HG03565 (cell line): ENCODE results near the gene KRTAP4-6.
"Not testable (repeated sequence)": the region's sequence is repeated elsewhere in the genome, so short reads cannot be mapped to it uniquely, and the experiment has no call there.

Experiments used
- ATAC-seq: cut with Tn5 transposase; IDR thresholded peaks from one replicate; pipeline ENCODE4 v1.9.1; 2021; ENCODE audit warnings: mild to moderate bottlenecking, moderate library complexity; ENCODE audit not compliant: unreplicated experiment

KRTAP4-6 gene

DNA sequence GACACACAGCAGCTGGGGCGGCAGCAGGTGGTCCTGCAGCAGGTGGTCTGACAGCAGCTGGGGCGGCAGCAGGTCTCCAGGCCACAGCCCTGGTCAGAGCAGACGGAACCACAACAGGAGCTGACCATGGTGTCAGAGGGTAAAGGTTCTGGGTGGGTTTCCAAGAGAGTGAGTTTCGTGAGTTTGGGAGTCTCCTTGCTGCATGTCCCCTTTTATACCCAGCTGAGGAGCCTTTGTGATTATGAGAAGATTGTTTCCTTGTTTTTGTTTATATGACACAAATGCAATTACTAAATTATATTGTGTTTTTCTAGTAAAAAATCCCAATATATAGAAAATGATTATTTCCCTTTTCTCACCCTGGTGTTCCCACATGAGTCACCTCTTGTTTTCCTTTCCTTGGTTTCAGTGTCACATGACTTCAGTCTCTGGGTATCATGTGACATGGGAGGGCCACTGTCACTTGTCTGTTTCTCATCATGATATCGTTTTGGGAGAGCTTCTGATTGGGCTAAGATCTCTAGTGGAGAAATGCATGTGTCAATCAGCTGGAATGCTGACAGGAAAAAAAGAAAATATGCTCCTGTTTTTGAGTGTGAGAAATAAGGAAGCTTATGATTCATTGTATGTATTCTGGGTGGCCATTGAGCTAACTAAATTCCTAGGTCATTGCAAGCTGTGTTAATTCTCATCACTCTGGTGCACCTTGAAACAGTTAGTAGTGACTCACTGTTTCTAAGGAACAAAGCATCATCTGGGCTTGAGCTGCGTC, at the start of gene KRTAP4-6:
TSS of gene KRTAP4-6 (minus strand) at position 185 of the 772 bp plus-strand sequence. CDS start at position 128, 57 bp downstream.
- ATAC-seq: no peak

DNA sequence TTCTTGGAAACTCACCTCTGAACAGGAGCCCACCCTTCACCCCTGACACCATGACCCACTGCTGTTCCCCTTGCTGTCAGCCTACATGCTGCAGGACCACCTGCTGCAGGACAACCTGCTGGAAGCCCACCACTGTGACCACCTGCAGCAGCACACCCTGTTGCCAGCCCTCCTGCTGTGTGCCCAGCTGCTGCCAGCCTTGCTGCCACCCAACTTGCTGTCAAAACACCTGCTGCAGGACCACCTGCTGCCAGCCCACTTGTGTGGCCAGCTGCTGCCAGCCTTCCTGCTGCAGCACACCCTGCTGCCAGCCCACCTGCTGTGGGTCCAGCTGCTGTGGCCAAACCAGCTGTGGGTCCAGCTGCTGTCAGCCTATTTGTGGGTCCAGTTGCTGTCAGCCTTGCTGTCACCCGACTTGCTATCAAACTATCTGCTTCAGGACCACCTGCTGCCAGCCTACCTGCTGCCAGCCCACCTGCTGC, 49.5 kb upstream of the KRTAP4-6 start, which contains the start of gene KRTAP9-1:
TSS of gene KRTAP9-1 (plus strand) at position 51 of the 482 bp plus-strand sequence. CDS start at position 51, 0 bp downstream.
- not testable (repeated sequence) for ATAC-seq

DNA sequence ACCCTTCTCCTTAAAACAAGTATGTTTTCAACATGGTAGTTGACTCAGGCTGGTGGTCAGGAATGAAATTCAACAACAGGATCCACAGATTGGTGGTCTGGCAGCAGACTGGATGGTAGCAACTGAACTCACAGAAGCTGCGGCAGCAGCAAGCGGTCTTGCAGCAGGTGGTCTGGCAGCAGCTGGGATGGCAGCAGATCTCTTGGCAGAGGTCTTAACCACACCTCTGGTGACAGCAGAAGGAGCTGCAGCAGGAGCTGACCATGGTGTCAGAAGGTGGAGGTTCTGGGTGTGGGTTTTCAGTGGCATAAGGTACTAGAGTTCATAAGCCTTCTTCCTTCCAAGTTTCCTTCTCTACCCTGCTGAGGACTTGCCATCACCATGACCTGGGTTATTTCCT, 46.5 kb upstream of the KRTAP4-6 start:
- ATAC-seq: no peak

DNA sequence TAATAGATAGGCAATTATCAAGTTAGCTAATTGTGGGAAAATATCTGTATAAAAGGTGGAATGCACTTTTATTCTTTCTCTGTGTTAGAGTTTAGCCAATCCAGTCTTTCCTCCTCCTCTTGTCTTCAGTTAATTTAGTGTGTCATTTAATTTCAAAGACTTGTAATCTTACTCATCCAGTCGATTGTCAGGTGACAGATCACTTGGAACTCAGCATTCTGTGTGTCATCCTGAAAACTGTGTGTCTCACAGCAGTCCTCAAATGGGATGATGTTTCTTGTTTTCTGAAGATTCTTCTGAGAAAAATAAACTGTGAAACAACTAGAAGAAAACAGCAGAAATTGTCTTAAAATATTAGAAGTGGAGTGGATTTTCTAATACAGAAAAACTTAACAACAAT, 44.7 kb upstream of the KRTAP4-6 start:
- ATAC-seq: no peak

DNA sequence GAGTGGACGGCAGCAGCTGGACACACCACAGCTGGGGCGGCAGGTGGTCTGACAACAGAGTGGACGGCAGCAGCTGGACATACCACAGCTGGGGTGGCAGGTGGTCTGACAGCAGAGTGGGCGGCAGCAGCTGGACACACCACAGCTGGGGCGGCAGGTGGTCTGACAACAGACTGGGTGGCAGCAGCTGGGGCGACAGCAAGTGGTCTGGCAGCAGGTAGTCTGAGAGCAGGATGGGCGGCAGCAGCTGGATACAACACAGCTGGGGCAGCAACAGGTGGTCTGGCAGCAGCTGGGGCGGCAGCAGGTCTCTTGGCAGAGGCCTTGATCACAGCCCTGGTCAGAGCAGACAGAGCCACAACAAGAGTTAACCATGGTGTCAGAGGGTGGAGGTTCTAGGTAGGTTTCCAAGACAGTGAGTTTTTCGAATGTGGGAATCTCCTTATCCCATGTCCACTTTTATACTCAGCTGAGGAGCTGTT, 44.2 kb upstream of the KRTAP4-6 start, which contains the start of gene KRTAP4-1:
TSS of gene KRTAP4-1 (minus strand) at position 432 of the 482 bp plus-strand sequence. CDS start at position 375, 57 bp downstream.
- no peak for ATAC-seq

DNA sequence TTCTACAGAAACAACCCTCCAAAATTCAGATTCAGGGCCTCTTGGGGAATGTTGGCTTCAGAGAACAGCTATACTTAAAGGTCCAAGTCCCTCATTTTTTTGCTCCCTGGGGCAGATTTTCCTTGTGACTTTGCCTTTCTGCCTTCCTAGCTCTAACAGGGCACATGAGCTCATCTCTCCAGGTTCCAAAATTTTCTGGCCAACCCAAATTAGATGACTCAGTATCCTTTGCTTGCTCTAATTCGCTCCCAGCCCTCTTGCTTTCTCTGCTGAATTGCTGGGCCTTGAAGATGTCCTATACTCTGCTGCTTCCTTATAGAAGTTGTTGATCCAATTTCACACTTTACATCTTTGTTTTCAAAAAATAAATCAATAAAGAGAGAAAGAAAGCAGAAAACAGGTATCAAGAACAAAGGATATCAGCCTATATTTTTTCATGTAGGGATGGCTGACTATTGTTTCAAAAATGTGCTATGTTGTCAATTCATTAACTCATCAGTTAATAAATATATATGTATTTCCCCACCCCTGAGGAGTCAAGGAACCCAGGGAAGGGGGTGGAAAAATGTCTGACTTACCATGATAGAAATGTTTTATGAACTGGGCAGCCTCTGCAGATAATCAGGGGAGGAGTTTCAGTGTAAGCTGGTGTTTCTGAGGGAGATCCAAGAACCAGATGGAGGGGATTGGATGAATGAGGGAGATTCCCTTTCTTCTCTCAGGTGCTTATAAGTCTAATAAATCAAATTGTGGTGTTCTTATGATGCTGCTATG, 38.7 kb upstream of the KRTAP4-6 start:
- ATAC-seq: no peak

DNA sequence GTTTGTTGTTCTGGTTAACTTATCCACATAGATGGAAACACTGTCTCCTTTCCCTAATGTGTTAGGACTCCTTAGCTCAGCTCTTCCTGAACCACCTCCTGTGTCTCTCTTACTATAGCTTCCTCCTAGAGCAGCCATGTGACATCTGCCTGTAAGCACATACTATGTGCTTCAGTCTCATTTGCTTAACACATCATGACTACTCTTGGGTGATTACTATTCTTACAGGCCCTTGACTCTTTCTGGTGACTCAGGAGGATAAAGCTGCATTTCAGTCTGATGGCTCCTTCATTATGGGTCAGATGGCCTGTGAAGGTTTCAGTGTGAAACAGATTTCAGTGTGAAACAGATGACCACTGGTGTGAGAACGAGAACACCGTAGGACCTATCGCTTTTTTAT, 38.0 kb upstream of the KRTAP4-6 start:
- ATAC-seq: no peak

DNA sequence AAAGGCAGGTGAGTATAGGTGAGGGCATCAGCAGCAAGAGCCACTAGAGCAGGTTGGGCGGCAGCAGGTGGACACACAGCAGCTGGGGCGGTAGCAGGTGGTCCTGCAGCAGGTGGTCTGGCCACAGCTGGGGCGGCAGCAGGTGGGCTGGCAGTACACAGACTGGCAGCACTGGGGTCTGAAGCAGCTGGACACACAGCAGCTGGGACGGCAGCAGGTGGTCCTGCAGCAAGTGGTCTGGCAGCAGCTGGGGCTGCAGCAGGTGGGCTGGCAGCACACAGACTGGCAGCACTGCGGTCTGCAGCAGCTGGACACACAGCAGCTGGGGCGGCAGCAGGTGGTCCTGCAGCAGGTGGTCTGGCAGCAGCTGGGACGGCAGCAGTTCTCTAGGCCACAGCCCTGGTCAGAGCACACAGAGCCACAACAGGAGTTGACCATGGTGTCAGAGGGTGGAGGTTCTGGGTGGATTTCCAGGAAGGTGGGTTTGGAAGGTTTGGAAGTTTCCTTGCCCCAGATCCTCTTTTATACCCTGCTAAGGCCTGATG, 37.5 kb upstream of the KRTAP4-6 start, which contains the start of gene KRTAP4-2:
TSS of gene KRTAP4-2 (minus strand) at position 495 of the 545 bp plus-strand sequence. CDS start at position 438, 57 bp downstream.
- ATAC-seq: no peak

DNA sequence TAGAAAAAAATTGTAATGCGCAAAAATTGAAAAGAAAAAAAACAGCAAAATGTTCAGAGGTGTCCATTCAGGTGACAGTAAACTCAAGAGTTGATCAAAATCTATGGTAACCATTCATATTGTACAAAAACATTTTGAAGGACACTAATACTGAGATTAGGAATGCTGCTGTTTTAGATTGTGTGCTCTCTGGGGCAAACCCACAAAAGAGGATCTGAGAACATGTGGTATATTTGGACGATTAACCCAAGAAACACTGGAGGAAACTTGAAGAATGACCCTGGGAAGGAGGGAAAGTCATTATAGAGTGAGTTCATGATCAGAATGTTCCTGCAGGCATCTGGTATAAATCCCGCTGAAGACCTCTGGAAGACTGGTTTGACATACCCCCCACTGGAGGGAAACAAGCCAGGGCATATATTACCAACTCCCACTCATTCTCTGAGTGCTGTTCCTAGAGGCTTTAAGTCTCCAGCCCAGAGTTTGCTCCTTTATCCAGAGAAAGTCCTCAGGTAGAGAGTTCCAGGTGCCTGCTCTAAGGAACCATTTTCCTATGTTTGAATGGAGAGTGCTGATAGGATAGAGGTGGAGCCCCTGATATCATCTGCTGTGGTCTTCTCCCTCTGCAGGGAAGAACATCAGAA, 36.5 kb upstream of the KRTAP4-6 start:
- ATAC-seq: no peak

DNA sequence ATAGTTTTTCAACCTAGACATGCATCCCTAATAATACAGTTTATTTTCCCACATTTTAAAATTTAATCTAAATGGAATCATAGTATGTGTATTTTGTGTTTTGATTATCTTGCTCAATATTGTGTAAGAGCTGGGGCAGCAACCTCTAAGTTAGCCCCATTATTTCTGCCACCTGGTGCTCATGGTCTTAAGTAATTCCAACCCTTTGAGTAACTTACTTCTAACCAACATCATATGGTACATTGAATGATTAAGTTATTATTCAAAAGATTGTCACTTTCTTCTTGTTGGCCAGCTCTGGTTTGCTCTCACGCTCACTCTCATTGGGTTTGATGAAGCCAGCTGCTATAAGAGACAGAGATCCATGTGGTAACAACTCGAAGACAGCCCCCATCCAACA, 31.5 kb upstream of the KRTAP4-6 start:
- no peak for ATAC-seq

DNA sequence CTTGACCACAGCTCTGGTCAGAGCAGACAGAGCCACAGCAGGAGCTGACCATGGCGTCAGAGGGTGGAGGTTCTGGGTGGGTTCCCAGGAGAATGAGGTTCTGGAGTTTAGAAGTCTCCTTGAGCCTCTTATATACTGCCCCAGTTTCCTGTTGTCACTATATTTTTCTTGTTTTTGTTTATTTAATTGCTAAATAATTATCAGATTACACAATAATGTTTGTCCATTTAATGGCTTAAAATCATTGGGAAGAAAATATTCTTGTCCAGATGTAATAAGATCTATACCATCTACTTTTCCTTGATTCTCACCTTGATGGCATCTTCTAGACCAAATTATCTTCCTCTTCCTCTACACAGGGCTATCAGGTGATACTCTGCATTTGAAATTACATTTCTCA, 27.8 kb upstream of the KRTAP4-6 start, which contains the start of gene KRTAP4-3:
TSS of gene KRTAP4-3 (minus strand) at position 101 of the 400 bp plus-strand sequence. CDS start at position 52, 49 bp downstream.
- no peak for ATAC-seq

DNA sequence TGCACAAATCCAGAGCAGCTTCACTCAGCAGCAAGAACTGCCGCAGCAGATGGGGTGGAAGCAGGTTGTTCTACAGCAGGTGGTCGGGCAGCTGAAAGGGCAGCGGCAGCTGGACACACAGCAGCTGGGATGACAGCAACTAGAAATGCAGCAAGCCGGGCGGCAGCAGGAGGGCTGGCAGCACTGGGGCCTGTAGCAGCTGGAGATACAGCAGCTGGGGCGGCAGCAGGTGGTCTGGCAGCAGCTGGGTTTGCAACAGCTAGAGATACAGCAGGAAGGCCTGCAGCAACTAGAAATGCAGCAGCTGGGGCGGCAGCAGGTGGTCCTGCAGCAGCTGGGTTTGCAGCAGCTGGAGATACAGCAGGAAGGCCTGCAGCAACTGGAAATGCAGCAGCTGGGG, 27.2 kb upstream of the KRTAP4-6 start:
- ATAC-seq: no peak

DNA sequence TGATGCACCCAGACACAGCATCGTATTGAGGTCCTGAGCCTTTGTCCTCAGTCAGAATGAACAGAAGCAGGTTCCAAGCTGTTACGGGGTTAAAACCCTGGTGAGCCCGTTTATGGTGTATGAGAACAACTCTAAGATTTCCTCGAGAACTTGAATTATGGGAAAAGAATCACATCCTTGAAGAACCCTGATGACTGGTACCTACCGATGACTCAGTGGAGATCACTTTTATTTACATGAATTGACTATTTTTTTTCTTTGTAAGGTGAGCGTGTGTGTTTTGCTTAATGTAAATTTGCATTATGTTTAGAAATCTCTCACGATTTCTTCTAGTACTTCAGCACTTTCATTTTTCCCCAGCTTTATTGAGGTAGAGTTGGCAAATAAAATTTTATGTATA, 23.5 kb upstream of the KRTAP4-6 start:
- ATAC-seq: no peak

DNA sequence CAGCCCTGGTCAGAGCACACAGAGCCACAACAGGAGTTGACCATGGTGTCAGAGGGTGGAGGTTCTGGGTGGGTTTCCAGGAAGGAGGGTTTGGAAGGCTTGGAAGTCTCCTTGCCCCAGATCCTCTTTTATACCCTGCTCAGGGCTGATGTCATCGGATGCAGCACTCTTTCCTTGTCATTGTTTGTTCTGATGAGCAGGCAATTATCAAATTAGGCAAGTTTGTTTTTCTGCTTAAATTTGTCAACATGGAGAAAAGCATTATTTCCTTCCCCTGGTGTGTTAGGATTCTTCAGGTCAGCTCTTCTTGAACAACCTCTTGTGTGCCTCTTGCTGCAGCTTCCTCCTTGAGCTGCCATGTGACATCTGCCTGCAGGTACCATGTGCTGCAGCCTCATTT, 20.3 kb upstream of the KRTAP4-6 start, which contains the start of gene KRTAP4-4:
TSS of gene KRTAP4-4 (minus strand) at position 101 of the 400 bp plus-strand sequence. CDS start at position 44, 57 bp downstream.
- no peak for ATAC-seq

DNA sequence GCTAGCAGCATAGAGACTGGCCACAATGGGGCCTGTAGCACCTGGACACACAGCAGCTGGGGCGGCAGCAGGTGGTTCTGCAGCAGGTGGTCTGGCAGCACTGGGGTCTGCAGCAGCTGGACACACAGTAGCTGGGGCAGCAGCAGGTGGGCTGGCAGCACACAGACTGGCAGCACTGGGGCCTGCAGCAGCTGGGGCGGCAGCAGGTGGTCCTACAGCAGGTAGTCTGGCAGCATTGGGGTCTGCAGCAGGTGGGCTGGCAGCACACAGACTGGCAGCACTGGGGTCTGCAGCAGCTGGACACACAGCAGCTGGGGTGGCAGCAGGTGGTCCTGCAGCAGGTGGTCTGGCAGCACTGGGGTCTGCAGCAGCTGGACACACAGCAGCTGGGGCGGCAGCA, 19.8 kb upstream of the KRTAP4-6 start:
- not testable (repeated sequence) for ATAC-seq

DNA sequence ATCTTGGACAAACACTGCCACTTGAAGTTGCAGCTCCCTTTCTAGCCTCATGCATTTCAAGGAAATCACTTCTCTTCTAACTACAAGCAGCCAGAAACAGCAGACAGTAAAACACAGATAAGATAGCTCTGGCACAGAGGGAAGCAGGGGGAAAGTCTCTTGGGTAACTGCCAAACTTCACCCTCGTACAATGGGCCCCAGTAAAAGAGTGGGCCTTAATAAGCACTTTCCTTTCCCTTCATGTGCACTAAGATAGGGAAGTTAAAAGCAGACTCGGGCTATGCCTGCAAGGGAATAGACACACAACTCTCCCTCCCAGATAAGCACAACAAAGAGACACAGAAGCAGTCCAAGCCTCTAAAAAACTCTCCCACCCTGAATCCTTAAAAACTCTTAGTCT, 13.5 kb upstream of the KRTAP4-6 start:
- ATAC-seq: no peak

DNA sequence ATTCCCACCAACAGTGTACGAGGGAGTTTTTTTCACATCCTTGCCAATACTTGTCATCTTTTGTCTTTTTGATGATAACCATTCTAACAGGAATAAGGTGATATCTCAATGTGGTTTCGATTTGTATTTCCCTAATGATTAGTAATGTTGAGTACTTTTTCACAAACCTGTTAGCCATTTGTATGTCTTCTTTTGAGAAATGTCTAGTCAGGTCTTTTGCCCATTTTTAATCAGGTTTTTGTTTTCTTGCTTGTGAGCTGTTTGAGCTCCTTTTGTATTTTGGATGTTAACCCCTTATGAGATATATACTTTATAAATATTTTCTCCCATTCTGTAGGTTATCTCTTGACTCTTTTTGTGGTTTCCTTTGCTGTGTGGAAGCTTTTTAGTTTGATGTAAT, 11.2 kb upstream of the KRTAP4-6 start:
- ATAC-seq: no peak

DNA sequence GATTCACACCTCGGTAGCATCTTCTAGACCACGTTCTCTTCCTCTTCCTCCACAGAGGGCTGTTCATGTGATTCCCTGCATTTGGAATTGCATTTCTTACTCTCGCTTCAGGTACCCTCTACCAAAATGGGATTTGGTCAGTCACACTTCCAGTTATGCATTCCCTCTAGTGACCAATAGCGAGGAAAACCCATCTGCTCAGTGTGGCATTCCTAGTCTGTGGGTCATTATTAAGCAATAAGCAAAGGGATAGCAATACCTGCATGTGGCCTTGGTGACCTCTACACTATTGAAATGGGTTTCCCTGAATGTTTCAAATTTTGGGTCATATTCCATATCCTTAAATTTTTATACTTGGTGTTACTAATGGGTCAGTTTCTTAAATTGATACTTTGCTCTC, 9.7 kb upstream of the KRTAP4-6 start:
- no peak for ATAC-seq

DNA sequence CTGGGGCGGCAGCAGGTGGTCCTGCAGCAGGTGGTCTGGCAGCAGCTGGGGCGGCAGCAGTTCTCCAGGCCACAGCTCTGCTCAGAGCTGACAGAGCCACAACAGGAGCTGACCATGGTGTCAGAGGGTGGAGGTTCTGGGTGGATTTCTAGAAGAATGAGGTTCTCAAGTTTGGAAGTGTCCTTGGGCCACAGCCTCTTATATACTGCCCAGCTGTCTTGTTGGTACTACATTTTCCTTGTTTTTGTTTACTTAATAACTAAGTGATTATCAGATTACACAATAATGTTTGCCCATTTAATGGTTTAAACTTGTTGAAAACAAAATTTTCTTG, 9.3 kb upstream of the KRTAP4-6 start, which contains the start of gene KRTAP4-5:
TSS of gene KRTAP4-5 (minus strand) at position 174 of the 334 bp plus-strand sequence. CDS start at position 116, 58 bp downstream.
- ATAC-seq: no peak

DNA sequence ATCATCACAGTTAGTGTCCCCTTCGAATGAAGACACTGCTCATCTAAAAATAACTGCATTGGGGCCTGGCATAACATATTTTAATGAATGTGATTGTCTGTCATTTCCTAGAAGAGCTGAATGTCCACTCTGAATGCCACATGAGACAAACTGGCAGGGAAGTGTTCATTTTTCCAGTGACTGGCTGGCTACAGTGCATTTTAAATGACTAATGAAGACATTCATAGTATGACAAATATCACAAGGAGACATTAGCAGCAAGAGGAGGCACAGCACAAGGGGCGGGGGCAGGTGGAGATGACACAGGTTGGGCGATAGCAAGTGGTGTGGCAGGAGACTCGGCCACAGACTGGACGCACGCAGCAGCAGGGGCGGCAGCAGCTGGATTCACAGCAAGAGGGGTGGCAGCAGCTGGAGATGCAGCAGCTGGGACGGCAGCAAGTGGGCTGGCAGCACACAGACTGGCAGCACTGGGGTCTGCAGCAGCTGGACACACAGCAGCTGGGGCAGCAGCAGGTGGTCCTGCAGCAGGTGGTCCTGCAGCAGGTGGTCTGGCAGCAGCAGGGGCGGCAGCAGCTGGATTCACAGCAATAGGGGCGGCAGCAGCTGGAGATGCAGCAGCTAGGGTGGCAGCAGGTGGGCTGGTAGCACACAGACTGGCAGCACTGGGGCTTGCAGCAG, 8.8 kb upstream of the KRTAP4-6 start:
- not testable (repeated sequence) for ATAC-seq
